GM12878 (cell line): Measurements from ENCODE around the gene DDX51. TPM values are rescaled to one million over a fixed set of nuclear protein-coding genes. Genes with fewer than 3 reads are reported as not detected.

Source experiments
- ATAC-seq: fragments of 200-7000 bp; cut with Tn5 transposase; 3 replicates; pipeline ENCODE4 v1.9.1; 2020; ENCODE audit warnings: mild to moderate bottlenecking, moderate library complexity
- BruUV-seq: library from RNA; stranded (reverse); fragments of 400-500 nt; replicated peaks from 2 replicates; lab custom pipeline; 2021; lab: Mats Ljungman, UMichigan
- CTCF ChIA-PET: fragments of 300-600 bp; sonication (Branson Sonifier 250); formaldehyde crosslinking; extraction: SDS; loops from one replicate; lab custom pipeline; 2021; ENCODE audit warnings: inconsistent platforms; lab: Yijun Ruan, JAX
- POLR2A ChIA-PET: fragments of 350-600 bp; formaldehyde crosslinking; extraction: SDS; loops from one replicate; lab custom pipeline; 2021; ENCODE audit warnings: inconsistent platforms; lab: Charles Lee
- RAD21 ChIA-PET: fragments of 300-600 bp; sonication (Branson Sonifier 250); formaldehyde crosslinking; loops from one replicate; lab custom pipeline; 2023; ENCODE audit warnings: antibody characterized with exemption; ENCODE audit not compliant: unreplicated experiment; lab: Charles Lee
- SMC1A ChIA-PET: fragments of 300-600 bp; sonication (Branson Sonifier 250); formaldehyde crosslinking; loops from one replicate; lab custom pipeline; 2023; ENCODE audit not compliant: unreplicated experiment, uncharacterized antibody; lab: Charles Lee
- DNase-seq: peaks from one replicate; pipeline ENCODE4 v3.0.0-alpha.2; 2011; ENCODE audit warnings: low read depth, low spot score
- FAIRE-seq: peaks from 3 replicates; lab custom pipeline; 2011; peaks lifted over from hg19 to GRCh38; lab: Jason Lieb, UNC
- H2AFZ ChIP-seq: 2 replicates; pipeline ENCODE4 v1.6.0; 2011; ENCODE audit warnings: low read depth, low read length, control low read depth; ENCODE audit not compliant: control insufficient read depth
- H3K27ac ChIP-seq: 2 replicates; pipeline ENCODE4 v1.5.1; 2011; ENCODE audit warnings: control low read depth; ENCODE audit not compliant: control insufficient read depth, insufficient read depth
- H3K27me3 ChIP-seq, 2 experiments: replicated peaks in 1 of 2; 2 replicates each; pipeline versions ENCODE4 v1.6.0 to v1.6.1; 2011; ENCODE audit warnings: low read length in 1 of 2; ENCODE audit not compliant: control insufficient read depth in 2 of 2, insufficient read depth in 2 of 2
- H3K36me3 ChIP-seq, 2 experiments: 2 replicates each; pipeline ENCODE4 v1.5.1; 2011; ENCODE audit warnings: low read length in 1 of 2; ENCODE audit not compliant: control insufficient read depth in 2 of 2, insufficient read depth in 2 of 2
- H3K4me1 ChIP-seq: 2 replicates; pipeline ENCODE4 v1.6.1; 2011; ENCODE audit warnings: mild to moderate bottlenecking, low read length, moderate library complexity, mixed read lengths; ENCODE audit not compliant: control insufficient read depth, insufficient read depth
- H3K4me2 ChIP-seq: 2 replicates; pipeline ENCODE4 v1.6.0; 2011; ENCODE audit warnings: control low read depth; ENCODE audit not compliant: control insufficient read depth, insufficient read depth
- H3K4me3 ChIP-seq: fragments of 200-600 bp; sonication (generic); 2 replicates; pipeline ENCODE4 v1.5.1; 2016
- H3K79me2 ChIP-seq: 2 replicates; pipeline ENCODE4 v1.6.0; 2011; ENCODE audit warnings: low read length; ENCODE audit not compliant: control insufficient read depth, insufficient read depth
- H3K9ac ChIP-seq: 2 replicates; pipeline ENCODE4 v1.8.0; 2011; ENCODE audit warnings: low read length, control low read depth, mixed read lengths; ENCODE audit not compliant: control insufficient read depth, insufficient read depth
- H3K9me3 ChIP-seq: replicated peaks from 3 replicates; pipeline ENCODE4 v1.5.1; 2011; ENCODE audit warnings: mild to moderate bottlenecking, low read length; ENCODE audit not compliant: control insufficient read depth, insufficient read depth
- H4K20me1 ChIP-seq: 2 replicates; pipeline ENCODE4 v1.6.0; 2011; ENCODE audit not compliant: control insufficient read depth, insufficient read depth
- BCL3 ChIP-seq: IDR thresholded peaks from 2 replicates; pipeline ENCODE4 v1.6.1; 2011; ENCODE audit warnings: borderline replicate concordance, low read depth, mild to moderate bottlenecking, moderate library complexity, low read length; ENCODE audit not compliant: insufficient read depth, poor library complexity, severe bottlenecking
- BRCA1 ChIP-seq: IDR thresholded peaks from 2 replicates; pipeline ENCODE4 v1.6.1; 2011; ENCODE audit warnings: low read depth, low read length, improper control_type of control experiment
- CBFB ChIP-seq: IDR thresholded peaks from 2 replicates; pipeline ENCODE4 v1.6.1; 2016; ENCODE audit warnings: antibody characterized with exemption, low read depth
- CREM ChIP-seq: IDR thresholded peaks from 2 replicates; pipeline ENCODE4 v1.6.1; 2014; ENCODE audit warnings: antibody characterized with exemption, low read depth
- EP300 ChIP-seq, 2 experiments: fragments of 150-350 bp in 1 of 2; IDR thresholded peaks; 2 replicates each; pipeline ENCODE4 v1.6.1; 2011 to 2012; ENCODE audit warnings: low read depth in 2 of 2, low read length in 2 of 2, borderline replicate concordance in 1 of 2, improper control_type of control experiment in 1 of 2, inconsistent platforms in 1 of 2; ENCODE audit not compliant: control insufficient read depth in 1 of 2
- IKZF1 ChIP-seq: fragments of 450-650 bp; conservative IDR thresholded peaks from 2 replicates; pipeline ENCODE4 v1.6.1; 2017; ENCODE audit warnings: antibody characterized with exemption, mild to moderate bottlenecking
- MXI1 ChIP-seq: fragments of 150-350 bp; IDR thresholded peaks from 2 replicates; pipeline ENCODE4 v1.6.1; 2011; ENCODE audit warnings: low read depth, mild to moderate bottlenecking, inconsistent platforms, low read length, improper control_type of control experiment
- NBN ChIP-seq: fragments of 450-650 bp; IDR thresholded peaks from 2 replicates; pipeline ENCODE4 v1.6.1; 2016
- PML ChIP-seq: IDR thresholded peaks from 2 replicates; pipeline ENCODE4 v1.6.1; 2012; ENCODE audit warnings: low read length, inconsistent platforms
- RUNX3 ChIP-seq: IDR thresholded peaks from 2 replicates; pipeline ENCODE4 v1.6.1; 2012; ENCODE audit warnings: low read length, inconsistent platforms
- SIX5 ChIP-seq: IDR thresholded peaks from 2 replicates; pipeline ENCODE4 v1.6.1; 2011; ENCODE audit warnings: mild to moderate bottlenecking, low read depth, low read length, moderate library complexity; ENCODE audit not compliant: severe bottlenecking
- SMAD1 ChIP-seq: fragments of 450-650 bp; IDR thresholded peaks from 2 replicates; pipeline ENCODE4 v1.6.1; 2018; ENCODE audit warnings: mild to moderate bottlenecking, low read depth; ENCODE audit not compliant: partially characterized antibody
- SMARCA5 ChIP-seq: fragments of 450-650 bp; IDR thresholded peaks from 2 replicates; pipeline ENCODE4 v1.6.1; 2017; ENCODE audit warnings: mild to moderate bottlenecking
- STAT1 ChIP-seq: fragments of 450-650 bp; conservative IDR thresholded peaks from 2 replicates; pipeline ENCODE4 v1.6.1; 2014; ENCODE audit warnings: antibody characterized with exemption, mild to moderate bottlenecking
- SUPT20H ChIP-seq: IDR thresholded peaks from 2 replicates; pipeline ENCODE4 v1.6.1; 2011; ENCODE audit warnings: low read depth, mild to moderate bottlenecking, low read length, moderate library complexity, borderline replicate concordance; ENCODE audit not compliant: control insufficient read depth
- ZNF207 ChIP-seq: fragments of 450-650 bp; IDR thresholded peaks from 2 replicates; pipeline ENCODE4 v1.6.1; 2014; ENCODE audit warnings: antibody characterized with exemption, mild to moderate bottlenecking, borderline replicate concordance
- ZNF274 ChIP-seq: IDR thresholded peaks from one replicate; pipeline ENCODE4 v1.8.0; 2011; ENCODE audit not compliant: insufficient read length, insufficient read depth
- WGBS: methylation state at CpG from one replicate; pipeline ENCODE4 v1.1.6; 2016; ENCODE audit warnings: low lambda C conversion rate; ENCODE audit not compliant: insufficient replicate concordance, insufficient coverage; ENCODE audit errors: missing lambda C conversion rate; 5-methylcytosine and 5-hydroxymethylcytosine counted together
- in situ Hi-C: fragments of 300-500 bp; cut with MboI; formaldehyde crosslinking; loops from 9 replicates; pipeline ENCODE4 v1.14.3; 2018; ENCODE audit warnings: mixed read lengths
- intact Hi-C: fragments of 100-400 bp; cut with micrococcal nuclease; formaldehyde crosslinking; loops from one replicate; pipeline ENCODE4 v1.14.2; 2022; ENCODE audit not compliant: unreplicated experiment
- polyA plus RNA-seq, 11 experiments: library from polyadenylated mRNA; depleted of rRNA in 4 of 11; unstranded in 6 of 11; stranded (reverse) in 5 of 11; fragments of >200 nt; fragmentation: Nextera tagmentation in 4 of 11; fragmentation: Illumina TruSeq in 1 of 11; extraction: Ambion mirVana in 4 of 11; extraction: Trizol in 1 of 11; gene quantifications; 1 replicate in 1 of 11; 2 replicates in 10 of 11; pipeline versions ENCODE4 v1.2.1 to v1.2.3, GENCODE V29; 2011 to 2016; ENCODE audit warnings: inconsistent platforms in 2 of 11, missing spikeins in 2 of 11, low read depth in 1 of 11
- total RNA-seq, 4 experiments: library from RNA; depleted of rRNA in 3 of 4; stranded (reverse); fragments of >200 nt in 3 of 4; fragmentation: Illumina TruSeq in 1 of 4; extraction: Trizol in 1 of 4; gene quantifications; 2 replicates each; pipeline versions ENCODE4 v1.2.1 to v1.2.3, GENCODE V29; 2013 to 2021
- TF ChIP-seq, protein P1 (sequence below): fragments of 450-650 bp; conservative IDR thresholded peaks from 2 replicates; pipeline ENCODE4 v1.6.1; 2017; ENCODE audit warnings: mild to moderate bottlenecking, moderate library complexity

DDX51 gene
- total and polyA plus RNA-seq, 10 of the 15 experiments (the other 5 are each of a cell fraction or from before 2014, with no cell fraction given): 0.97 to 29.1 (median 9.8) TPM

DNA sequence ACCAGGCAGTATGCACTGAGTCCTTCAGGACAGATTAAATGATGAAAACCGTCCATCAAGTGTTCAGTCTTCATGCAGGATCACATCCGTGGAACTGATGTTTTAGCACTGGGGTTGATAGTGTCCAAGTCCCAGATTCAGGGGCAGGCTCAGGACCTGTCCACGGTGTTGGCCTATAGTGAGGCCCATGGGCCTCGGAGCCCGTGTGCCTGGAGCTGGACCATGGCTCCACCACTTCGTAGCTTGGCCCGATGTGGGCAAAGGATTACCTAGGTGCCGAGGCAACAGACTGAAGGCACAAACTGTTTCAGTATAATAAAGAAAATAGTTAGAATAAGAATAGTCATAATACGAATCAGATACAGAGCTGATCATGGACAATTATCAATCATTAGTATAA is 41.8 kb downstream of the DDX51 start:
- Histone ChIP-seq H3K4me3 (no peak overlapping the region), H4K20me1 (no peaks in the 10 kb centered on the region), H3K9ac (no peak overlapping the region)
- CTCF ChIA-PET: no interaction called here
- WGBS: 85% methylated on average over 9 of the region's 9 CpGs
- intact Hi-C loops: no loop called here
- TF ChIP-seq CREM: no peak
- no peak for TF ChIP-seq STAT1
- no peak for TF ChIP-seq SMAD1
- TF ChIP-seq MXI1: no peak
- TF ChIP-seq SMARCA5: no peak
- TF ChIP-seq IKZF1: no peak
- no peak for TF ChIP-seq RUNX3
- TF ChIP-seq BRCA1: no peak
- TF ChIP-seq ZNF207: no peak
- TF ChIP-seq CBFB: no peak
- TF ChIP-seq NBN: no peak
- TF ChIP-seq, protein P1, sequence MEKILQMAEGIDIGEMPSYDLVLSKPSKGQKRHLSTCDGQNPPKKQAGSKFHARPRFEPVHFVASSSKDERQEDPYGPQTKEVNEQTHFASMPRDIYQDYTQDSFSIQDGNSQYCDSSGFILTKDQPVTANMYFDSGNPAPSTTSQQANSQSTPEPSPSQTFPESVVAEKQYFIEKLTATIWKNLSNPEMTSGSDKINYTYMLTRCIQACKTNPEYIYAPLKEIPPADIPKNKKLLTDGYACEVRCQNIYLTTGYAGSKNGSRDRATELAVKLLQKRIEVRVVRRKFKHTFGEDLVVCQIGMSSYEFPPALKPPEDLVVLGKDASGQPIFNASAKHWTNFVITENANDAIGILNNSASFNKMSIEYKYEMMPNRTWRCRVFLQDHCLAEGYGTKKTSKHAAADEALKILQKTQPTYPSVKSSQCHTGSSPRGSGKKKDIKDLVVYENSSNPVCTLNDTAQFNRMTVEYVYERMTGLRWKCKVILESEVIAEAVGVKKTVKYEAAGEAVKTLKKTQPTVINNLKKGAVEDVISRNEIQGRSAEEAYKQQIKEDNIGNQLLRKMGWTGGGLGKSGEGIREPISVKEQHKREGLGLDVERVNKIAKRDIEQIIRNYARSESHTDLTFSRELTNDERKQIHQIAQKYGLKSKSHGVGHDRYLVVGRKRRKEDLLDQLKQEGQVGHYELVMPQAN: no peak
- TF ChIP-seq BCL3: no peak
- TF ChIP-seq ZNF274: no peak
- no peak for TF ChIP-seq PML
- no peak for TF ChIP-seq EP300 (IDR thresholded peaks at IDR 0.05; ENCODE audit: borderline replicate concordance in 1 of 2, control insufficient read depth in 1 of 2, low read depth in 2 of 2, low read length in 2 of 2)
- TF ChIP-seq SUPT20H: no peak
- TF ChIP-seq SIX5: no peak
- TF ChIP-seq, all 136 proteins: peak for 0
- ChIA-PET SMC1A (no interaction called here), RAD21 (no interaction called here), POLR2A (no interaction called here)
- DNase-seq: no peak
- in situ Hi-C loops: no loop called here
- H2AFZ ChIP-seq: no peak overlapping the region
- no peaks in the 10 kb centered on the region for H3K9me3 ChIP-seq
- H3K27me3 ChIP-seq: no peaks in the 10 kb centered on the region
- H3K27ac ChIP-seq: no peak overlapping the region
- H3K36me3 ChIP-seq: peaks cover 3 to 7% of the 10 kb centered on the region in 2 experiments; a peak in 3 of 4 replicates
- H3K79me2 ChIP-seq: no peaks in the 10 kb centered on the region
- BruUV-seq: no TSS peak
- H3K4me1 ChIP-seq: no peaks in the 10 kb centered on the region
- no peak overlapping the region for H3K4me2 ChIP-seq
- FAIRE-seq: no peak
- ATAC-seq: no peak
